Panc1 (cell line): ENCODE results near the gene RPL41.

Experiments
- POLR2AphosphoS5 ChIP-seq: IDR thresholded peaks from 2 replicates; pipeline ENCODE4 v1.6.1; 2012; ENCODE audit warnings: mild to moderate bottlenecking, low read depth, low read length, moderate library complexity
- TF ChIP-seq, protein P1 (sequence below): fragments of 450-650 bp; IDR thresholded peaks from 2 replicates; pipeline ENCODE4 v1.5.1; 2017; ENCODE audit warnings: mild to moderate bottlenecking
- TF ChIP-seq, protein P2 (sequence below), 2 experiments: IDR thresholded peaks; 2 replicates each; pipeline ENCODE4 v1.6.1; 2011 to 2012; ENCODE audit warnings: low read depth in 2 of 2, control low read depth in 1 of 2, low read length in 1 of 2, mild to moderate bottlenecking in 1 of 2, moderate library complexity in 1 of 2; ENCODE audit not compliant: insufficient read depth in 1 of 2

DNA sequence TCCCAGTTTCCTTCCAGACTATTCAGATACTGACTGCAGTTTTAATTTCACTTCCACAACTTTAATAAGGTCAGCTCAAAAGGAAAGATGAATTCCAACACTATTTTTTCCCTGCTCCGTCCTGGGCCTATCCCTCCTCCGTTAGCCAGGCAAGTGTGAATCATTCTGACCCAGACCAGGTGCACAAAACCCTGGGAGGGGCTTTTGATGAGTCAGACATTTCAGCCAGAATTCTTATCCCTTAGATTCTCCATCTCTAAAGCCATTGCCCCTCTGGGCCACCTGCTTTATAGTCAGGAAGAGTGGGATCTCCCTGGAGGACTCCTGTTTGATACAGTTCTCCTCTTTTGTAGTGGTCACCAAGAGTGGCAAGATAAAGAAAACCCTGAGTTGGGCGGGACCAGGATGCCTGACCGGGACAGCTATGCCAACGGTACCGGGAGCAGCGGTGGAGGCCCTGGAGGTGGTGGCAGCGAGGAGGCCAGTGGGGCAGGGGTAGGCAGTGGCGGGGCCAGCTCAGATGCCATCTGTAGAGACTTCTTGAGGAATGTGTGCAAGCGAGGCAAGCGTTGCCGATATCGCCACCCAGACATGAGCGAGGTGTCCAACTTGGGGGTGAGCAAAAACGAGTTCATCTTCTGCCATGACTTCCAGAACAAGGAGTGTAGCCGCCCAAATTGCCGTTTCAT, 3.9 kb downstream of the RPL41 start:
- TF ChIP-seq, protein P1, sequence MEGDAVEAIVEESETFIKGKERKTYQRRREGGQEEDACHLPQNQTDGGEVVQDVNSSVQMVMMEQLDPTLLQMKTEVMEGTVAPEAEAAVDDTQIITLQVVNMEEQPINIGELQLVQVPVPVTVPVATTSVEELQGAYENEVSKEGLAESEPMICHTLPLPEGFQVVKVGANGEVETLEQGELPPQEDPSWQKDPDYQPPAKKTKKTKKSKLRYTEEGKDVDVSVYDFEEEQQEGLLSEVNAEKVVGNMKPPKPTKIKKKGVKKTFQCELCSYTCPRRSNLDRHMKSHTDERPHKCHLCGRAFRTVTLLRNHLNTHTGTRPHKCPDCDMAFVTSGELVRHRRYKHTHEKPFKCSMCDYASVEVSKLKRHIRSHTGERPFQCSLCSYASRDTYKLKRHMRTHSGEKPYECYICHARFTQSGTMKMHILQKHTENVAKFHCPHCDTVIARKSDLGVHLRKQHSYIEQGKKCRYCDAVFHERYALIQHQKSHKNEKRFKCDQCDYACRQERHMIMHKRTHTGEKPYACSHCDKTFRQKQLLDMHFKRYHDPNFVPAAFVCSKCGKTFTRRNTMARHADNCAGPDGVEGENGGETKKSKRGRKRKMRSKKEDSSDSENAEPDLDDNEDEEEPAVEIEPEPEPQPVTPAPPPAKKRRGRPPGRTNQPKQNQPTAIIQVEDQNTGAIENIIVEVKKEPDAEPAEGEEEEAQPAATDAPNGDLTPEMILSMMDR: no peak
- no peak for TF ChIP-seq POLR2AphosphoS5
- TF ChIP-seq, protein P2, sequence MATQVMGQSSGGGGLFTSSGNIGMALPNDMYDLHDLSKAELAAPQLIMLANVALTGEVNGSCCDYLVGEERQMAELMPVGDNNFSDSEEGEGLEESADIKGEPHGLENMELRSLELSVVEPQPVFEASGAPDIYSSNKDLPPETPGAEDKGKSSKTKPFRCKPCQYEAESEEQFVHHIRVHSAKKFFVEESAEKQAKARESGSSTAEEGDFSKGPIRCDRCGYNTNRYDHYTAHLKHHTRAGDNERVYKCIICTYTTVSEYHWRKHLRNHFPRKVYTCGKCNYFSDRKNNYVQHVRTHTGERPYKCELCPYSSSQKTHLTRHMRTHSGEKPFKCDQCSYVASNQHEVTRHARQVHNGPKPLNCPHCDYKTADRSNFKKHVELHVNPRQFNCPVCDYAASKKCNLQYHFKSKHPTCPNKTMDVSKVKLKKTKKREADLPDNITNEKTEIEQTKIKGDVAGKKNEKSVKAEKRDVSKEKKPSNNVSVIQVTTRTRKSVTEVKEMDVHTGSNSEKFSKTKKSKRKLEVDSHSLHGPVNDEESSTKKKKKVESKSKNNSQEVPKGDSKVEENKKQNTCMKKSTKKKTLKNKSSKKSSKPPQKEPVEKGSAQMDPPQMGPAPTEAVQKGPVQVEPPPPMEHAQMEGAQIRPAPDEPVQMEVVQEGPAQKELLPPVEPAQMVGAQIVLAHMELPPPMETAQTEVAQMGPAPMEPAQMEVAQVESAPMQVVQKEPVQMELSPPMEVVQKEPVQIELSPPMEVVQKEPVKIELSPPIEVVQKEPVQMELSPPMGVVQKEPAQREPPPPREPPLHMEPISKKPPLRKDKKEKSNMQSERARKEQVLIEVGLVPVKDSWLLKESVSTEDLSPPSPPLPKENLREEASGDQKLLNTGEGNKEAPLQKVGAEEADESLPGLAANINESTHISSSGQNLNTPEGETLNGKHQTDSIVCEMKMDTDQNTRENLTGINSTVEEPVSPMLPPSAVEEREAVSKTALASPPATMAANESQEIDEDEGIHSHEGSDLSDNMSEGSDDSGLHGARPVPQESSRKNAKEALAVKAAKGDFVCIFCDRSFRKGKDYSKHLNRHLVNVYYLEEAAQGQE (IDR thresholded peaks at IDR 0.05; ENCODE audit: insufficient read depth in 1 of 2, low read depth in 2 of 2, low read length in 1 of 2): no peak
